OCI-LY3 (cell line): ENCODE measurements around the gene TGM1.

Experiments used
- EZH2phosphoT487 ChIP-seq: fragments of 200-600 bp; shearing (Covaris generic); IDR thresholded peaks from 2 replicates; pipeline ENCODE4 v1.6.1; 2018; ENCODE audit warnings: antibody characterized with exemption, mixed run types, low read depth
- TF ChIP-seq, protein P1 (sequence below): fragments of 200-600, 300-600 bp; sonication (generic); IDR thresholded peaks from 2 replicates; pipeline ENCODE4 v1.5.1; 2014; ENCODE audit warnings: antibody characterized with exemption, low read length, low read depth

DNA sequence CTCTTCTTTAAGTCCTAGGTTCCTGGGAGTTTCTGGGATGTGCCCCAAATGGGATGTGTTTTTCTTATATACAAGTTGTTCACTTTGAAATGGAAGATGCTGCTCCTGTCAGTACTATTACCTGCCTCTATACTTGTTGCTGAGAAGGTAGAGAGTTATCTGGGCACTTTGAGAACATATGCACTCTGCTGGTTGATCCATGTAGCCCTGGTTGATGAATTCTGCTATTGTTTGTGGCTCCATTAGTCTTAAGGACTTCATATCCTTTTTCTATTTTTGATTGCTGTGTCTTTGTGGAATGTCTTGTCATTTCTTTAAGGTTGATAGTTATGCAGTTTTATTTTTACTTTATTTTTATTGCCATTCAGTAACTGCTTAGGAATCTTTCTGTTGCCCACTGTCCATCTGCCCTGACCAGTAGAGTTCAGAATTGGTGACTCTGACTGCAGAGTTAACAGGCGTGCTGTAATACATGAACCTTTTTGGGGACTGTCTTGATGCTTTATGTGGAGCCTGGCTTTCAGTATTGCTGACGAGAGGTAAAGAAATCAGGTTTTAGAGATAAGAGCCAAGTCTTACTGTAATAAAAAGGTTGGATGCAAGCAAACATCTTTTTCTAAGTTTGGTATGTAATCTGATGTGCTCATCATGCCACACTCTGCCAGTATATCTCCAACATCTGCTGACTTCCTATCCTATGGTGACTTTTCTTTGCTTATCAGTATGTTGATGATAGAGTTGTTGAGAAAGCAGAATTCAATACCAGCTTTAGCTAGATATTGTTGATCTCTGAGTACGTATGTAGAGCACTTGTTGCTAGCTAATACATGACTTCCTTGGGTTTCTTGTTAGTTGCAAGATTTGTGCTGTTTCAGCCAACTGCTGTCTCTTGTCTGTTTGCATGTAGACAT lies 28.6 kb downstream of the TGM1 start:
- TF ChIP-seq, protein P1, sequence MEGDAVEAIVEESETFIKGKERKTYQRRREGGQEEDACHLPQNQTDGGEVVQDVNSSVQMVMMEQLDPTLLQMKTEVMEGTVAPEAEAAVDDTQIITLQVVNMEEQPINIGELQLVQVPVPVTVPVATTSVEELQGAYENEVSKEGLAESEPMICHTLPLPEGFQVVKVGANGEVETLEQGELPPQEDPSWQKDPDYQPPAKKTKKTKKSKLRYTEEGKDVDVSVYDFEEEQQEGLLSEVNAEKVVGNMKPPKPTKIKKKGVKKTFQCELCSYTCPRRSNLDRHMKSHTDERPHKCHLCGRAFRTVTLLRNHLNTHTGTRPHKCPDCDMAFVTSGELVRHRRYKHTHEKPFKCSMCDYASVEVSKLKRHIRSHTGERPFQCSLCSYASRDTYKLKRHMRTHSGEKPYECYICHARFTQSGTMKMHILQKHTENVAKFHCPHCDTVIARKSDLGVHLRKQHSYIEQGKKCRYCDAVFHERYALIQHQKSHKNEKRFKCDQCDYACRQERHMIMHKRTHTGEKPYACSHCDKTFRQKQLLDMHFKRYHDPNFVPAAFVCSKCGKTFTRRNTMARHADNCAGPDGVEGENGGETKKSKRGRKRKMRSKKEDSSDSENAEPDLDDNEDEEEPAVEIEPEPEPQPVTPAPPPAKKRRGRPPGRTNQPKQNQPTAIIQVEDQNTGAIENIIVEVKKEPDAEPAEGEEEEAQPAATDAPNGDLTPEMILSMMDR = no peak
- no peak for TF ChIP-seq EZH2phosphoT487
